ENCODE measurements around the gene NTM. TPM values are rescaled to one million over a fixed set of nuclear protein-coding genes. Genes with fewer than 3 reads are reported as not detected.

Gene NTM
- total RNA-seq, 1 experiment from 2014 or later, result not detected

- no peaks in the 10 kb centered on the region for H3K27me3 ChIP-seq (ENCODE audit: insufficient read depth, low read length)
- no peaks in the 10 kb centered on the region for H3K36me3 ChIP-seq (ENCODE audit: control insufficient read depth in 1 of 2, insufficient read depth in 2 of 2, low read length in 2 of 2)
- no peaks in the 10 kb centered on the region for H3K79me2 ChIP-seq (ENCODE audit: insufficient read depth, low read length)
- no TSS peak for BruUV-seq (replicated peaks)
- no peak overlapping the region for H3K4me3 ChIP-seq (replicated peaks in 1 of 2; ENCODE audit: low read depth in 1 of 2, low read length in 2 of 2)
- ChIA-PET RAD21 (ENCODE audit: low non-redundant PET in 1 of 2, low total read pairs in 2 of 2, uncharacterized antibody in 2 of 2, unreplicated experiment in 2 of 2) (no interaction called here), POLR2A (no interaction called here), CTCF (no interaction called here)
- TF ChIP-seq ELF1 (IDR thresholded peaks at IDR 0.05; ENCODE audit: borderline replicate concordance, low read depth), result no peak
- no peak for TF ChIP-seq ZBTB33 (IDR thresholded peaks at IDR 0.05; ENCODE audit: extremely low read depth, insufficient replicate concordance, low read length)
- TF ChIP-seq POLR2A (IDR thresholded peaks at IDR 0.05; ENCODE audit: borderline replicate concordance, extremely low read depth, insufficient read depth, insufficient read length), result no peak
- TF ChIP-seq ZNF274 (IDR thresholded peaks at IDR 0.05; ENCODE audit: low read depth, low read length), result no peak
- TF ChIP-seq EZH2 (IDR thresholded peaks at IDR 0.05), result no peak
- intact Hi-C loops (cut with micrococcal nuclease), result no loop called here
- H3K9me3 ChIP-seq (ENCODE audit: control insufficient read depth in 1 of 2, insufficient read depth in 1 of 2, low read depth in 1 of 2, low read length in 2 of 2), result peaks cover 17 to 26% of the 10 kb centered on the region in 2 experiments; a peak in 2 of 4 replicates
- H3K27ac ChIP-seq (ENCODE audit: low read depth, low read length), result no peak overlapping the region
- H2AFZ ChIP-seq (ENCODE audit: low read depth, low read length, poor library complexity, severe bottlenecking), result no peak overlapping the region
- no peaks in the 10 kb centered on the region for H3K9me2 ChIP-seq (ENCODE audit: insufficient read depth)
- no peak overlapping the region for H3K9ac ChIP-seq (ENCODE audit: low read length)
- no peak overlapping the region for H3K4me2 ChIP-seq (ENCODE audit: low read length)
- DNase-seq (ENCODE audit: low read depth, low spot score) (no peak), ATAC-seq (no peak)
- no peaks in the 10 kb centered on the region for H3K4me1 ChIP-seq (ENCODE audit: control insufficient read depth in 1 of 2, insufficient read depth in 2 of 2, low read length in 2 of 2)
- no peaks in the 10 kb centered on the region for H4K20me1 ChIP-seq (ENCODE audit: insufficient read depth)
Observed at GRCh38 chr11:132054822-132055221, 684.4 kb downstream of the NTM start.

DNA sequence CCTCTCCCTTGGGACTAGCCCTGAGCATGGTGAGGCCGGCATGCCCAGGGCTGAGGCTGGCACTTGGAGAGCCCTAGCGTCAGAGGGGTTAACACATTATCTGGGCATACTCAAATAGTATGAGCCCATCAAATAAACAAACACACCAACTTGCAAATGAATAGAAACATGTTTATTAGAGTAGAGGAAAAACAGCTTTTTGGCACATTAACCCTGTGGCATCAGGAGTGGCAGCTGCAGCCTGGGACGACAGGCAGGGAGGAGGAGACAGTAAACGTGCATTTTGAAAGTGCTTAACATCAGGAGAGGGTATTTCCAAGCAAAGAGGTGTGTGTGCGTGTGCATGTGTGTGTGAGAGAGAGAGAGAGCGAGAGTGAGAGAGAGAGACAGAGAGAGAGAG lies 684.9 kb downstream of the NTM start:
- DNase-seq (ENCODE audit: low read depth, low spot score), result no peak
- ChIA-PET POLR2A (no interaction called here), RAD21 (ENCODE audit: low non-redundant PET in 1 of 2, low total read pairs in 2 of 2, uncharacterized antibody in 2 of 2, unreplicated experiment in 2 of 2) (no interaction called here), CTCF (no interaction called here)
- no peaks in the 10 kb centered on the region for H3K4me1 ChIP-seq (ENCODE audit: control insufficient read depth in 1 of 2, insufficient read depth in 2 of 2, low read length in 2 of 2)
- H3K27ac ChIP-seq (ENCODE audit: low read depth, low read length), result no peak overlapping the region
- H3K9me2 ChIP-seq (ENCODE audit: insufficient read depth), result no peaks in the 10 kb centered on the region
- H3K4me3 ChIP-seq (replicated peaks in 1 of 2; ENCODE audit: low read depth in 1 of 2, low read length in 2 of 2), result no peak overlapping the region
- TF ChIP-seq ZFX (IDR thresholded peaks at IDR 0.05), result no peak
- TF ChIP-seq, protein P1, sequence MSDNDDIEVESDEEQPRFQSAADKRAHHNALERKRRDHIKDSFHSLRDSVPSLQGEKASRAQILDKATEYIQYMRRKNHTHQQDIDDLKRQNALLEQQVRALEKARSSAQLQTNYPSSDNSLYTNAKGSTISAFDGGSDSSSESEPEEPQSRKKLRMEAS (IDR thresholded peaks at IDR 0.05), result no peak
- TF ChIP-seq, protein P2, sequence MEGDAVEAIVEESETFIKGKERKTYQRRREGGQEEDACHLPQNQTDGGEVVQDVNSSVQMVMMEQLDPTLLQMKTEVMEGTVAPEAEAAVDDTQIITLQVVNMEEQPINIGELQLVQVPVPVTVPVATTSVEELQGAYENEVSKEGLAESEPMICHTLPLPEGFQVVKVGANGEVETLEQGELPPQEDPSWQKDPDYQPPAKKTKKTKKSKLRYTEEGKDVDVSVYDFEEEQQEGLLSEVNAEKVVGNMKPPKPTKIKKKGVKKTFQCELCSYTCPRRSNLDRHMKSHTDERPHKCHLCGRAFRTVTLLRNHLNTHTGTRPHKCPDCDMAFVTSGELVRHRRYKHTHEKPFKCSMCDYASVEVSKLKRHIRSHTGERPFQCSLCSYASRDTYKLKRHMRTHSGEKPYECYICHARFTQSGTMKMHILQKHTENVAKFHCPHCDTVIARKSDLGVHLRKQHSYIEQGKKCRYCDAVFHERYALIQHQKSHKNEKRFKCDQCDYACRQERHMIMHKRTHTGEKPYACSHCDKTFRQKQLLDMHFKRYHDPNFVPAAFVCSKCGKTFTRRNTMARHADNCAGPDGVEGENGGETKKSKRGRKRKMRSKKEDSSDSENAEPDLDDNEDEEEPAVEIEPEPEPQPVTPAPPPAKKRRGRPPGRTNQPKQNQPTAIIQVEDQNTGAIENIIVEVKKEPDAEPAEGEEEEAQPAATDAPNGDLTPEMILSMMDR (IDR thresholded peaks at IDR 0.05 in 2 of 3, conservative IDR thresholded peaks at IDR 0.05 in 1 of 3; ENCODE audit: borderline replicate concordance in 1 of 3, insufficient read depth in 1 of 3, low read depth in 2 of 3, low read length in 2 of 3), result no peak
- no peaks in the 10 kb centered on the region for H4K20me1 ChIP-seq (ENCODE audit: insufficient read depth)
- ATAC-seq, result no peak
- no peak overlapping the region for H3K9ac ChIP-seq (ENCODE audit: low read length)
- intact Hi-C loops (cut with micrococcal nuclease), result no loop called here
- no peak overlapping the region for H2AFZ ChIP-seq (ENCODE audit: low read depth, low read length, poor library complexity, severe bottlenecking)
- no peaks in the 10 kb centered on the region for H3K36me3 ChIP-seq (ENCODE audit: control insufficient read depth in 1 of 2, insufficient read depth in 2 of 2, low read length in 2 of 2)
- H3K27me3 ChIP-seq (ENCODE audit: insufficient read depth, low read length), result no peaks in the 10 kb centered on the region
- H3K79me2 ChIP-seq (ENCODE audit: insufficient read depth, low read length), result no peaks in the 10 kb centered on the region
- BruUV-seq (replicated peaks), result no TSS peak
- no peak overlapping the region for H3K4me2 ChIP-seq (ENCODE audit: low read length)
- peaks cover 17 to 27% of the 10 kb centered on the region in 2 experiments; a peak in 2 of 4 replicates for H3K9me3 ChIP-seq (ENCODE audit: control insufficient read depth in 1 of 2, insufficient read depth in 1 of 2, low read depth in 1 of 2, low read length in 2 of 2)

Measured in HCT116 (cell line).